ENCODE results near the gene BRD3OS. TPM values are rescaled to one million over a fixed set of nuclear protein-coding genes. Genes with fewer than 3 reads are reported as not detected.
"Not testable (repeated sequence)": the region's sequence is repeated elsewhere in the genome, so short reads cannot be mapped to it uniquely, and the experiment has no call there.

Gene BRD3OS
- total and polyA plus RNA-seq, 2 donors (not counting 3 experiments of a cell fraction or from before 2014, with no cell fraction given): 11.9 to 15.4 TPM

DNA sequence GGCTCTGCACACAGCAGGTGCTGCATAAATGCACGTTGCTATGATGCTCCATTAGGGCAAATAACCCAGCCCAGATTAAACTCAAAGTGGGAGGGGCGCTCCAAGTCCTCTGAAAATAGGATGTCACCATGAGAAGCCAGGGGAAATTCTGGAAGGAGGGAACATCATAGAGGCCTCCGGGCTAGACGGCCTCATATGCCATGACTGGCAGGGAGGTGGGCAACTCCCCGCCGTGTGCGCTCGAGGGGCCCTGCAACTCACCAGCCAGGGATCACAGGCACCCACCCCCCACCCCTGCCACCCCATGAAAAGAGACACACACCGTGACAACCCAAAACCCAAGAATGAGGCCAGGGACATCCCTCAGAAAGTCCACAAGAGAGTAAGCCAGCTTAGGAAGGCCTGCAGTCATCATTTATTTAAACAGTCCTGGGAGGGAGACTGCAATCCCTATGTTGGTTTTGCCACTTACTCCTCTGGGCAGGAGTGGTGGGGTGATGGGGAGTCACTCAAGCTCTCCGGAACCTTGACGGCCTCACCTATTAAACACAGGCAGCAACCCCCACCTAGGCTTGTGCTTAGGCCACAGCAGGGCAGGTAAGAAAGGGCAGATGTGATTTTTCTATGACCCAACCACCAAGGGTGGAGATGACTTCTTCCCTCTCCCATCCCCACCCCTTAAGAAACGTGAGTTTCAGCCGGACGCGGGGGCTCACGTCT is 37.2 kb upstream of the BRD3OS start:
- no peak for FAIRE-seq

GRCh38 chr9:133988771-133989170 is 36.5 kb upstream of the BRD3OS start:
- FAIRE-seq; H4K20me1 ChIP-seq (replicated peaks; ENCODE audit: control insufficient read depth, extremely low read depth, insufficient read depth, low read length); POLR2A ChIA-PET; CTCF ChIA-PET; DNase-seq (ENCODE audit: low read depth, low spot score); intact Hi-C loops (cut with micrococcal nuclease); H3K9ac ChIP-seq (replicated peaks; ENCODE audit: extremely low read depth, insufficient read depth, low read length); H3K9me1 ChIP-seq (replicated peaks; ENCODE audit: control insufficient read depth, extremely low read depth, insufficient read depth, low read length); H3K4me3 ChIP-seq (replicated peaks in 1 of 3; ENCODE audit: insufficient read depth in 1 of 3, low read depth in 1 of 3, low read length in 3 of 3); H3K36me3 ChIP-seq (ENCODE audit: control insufficient read depth in 2 of 2, extremely low read depth in 1 of 2, insufficient read depth in 2 of 2, low read length in 2 of 2); H3K9me3 ChIP-seq (replicated peaks; ENCODE audit: control insufficient read depth, insufficient read depth, low read length); H3K27me3 ChIP-seq (ENCODE audit: control insufficient read depth in 2 of 2, insufficient read depth in 2 of 2, low read length in 2 of 2); H3K4me2 ChIP-seq (ENCODE audit: insufficient read depth, low read length); H3K27ac ChIP-seq (ENCODE audit: insufficient read depth, low read depth, low read length); BruUV-seq (replicated peaks); H2AFZ ChIP-seq (ENCODE audit: low read depth, low read length); dilution Hi-C loops (cut with MboI; ENCODE audit: extremely low pct_ligation_motif_present, low sequenced_read_pairs): not testable (repeated sequence)
- peaks cover 73% of the 10 kb centered on the region for H3K79me2 ChIP-seq (ENCODE audit: control insufficient read depth, insufficient read depth, low read length)
- H3K4me1 ChIP-seq (ENCODE audit: control insufficient read depth, extremely low read depth, insufficient read depth, low read length): peaks cover 15% of the 10 kb centered on the region

More for the DNA sequence above, 37.2 kb upstream of the BRD3OS start:
- intact Hi-C loops (cut with micrococcal nuclease) (no loop called here), dilution Hi-C loops (cut with MboI; ENCODE audit: extremely low pct_ligation_motif_present, low sequenced_read_pairs) (no loop called here)
- Histone ChIP-seq H3K4me2 (ENCODE audit: insufficient read depth, low read length) (no peak overlapping the region), H3K27me3 (ENCODE audit: control insufficient read depth in 2 of 2, insufficient read depth in 2 of 2, low read length in 2 of 2) (no peaks in the 10 kb centered on the region), H3K9me3 (replicated peaks; ENCODE audit: control insufficient read depth, insufficient read depth, low read length) (no peaks in the 10 kb centered on the region), H3K4me3 (replicated peaks in 1 of 3; ENCODE audit: insufficient read depth in 1 of 3, low read depth in 1 of 3, low read length in 3 of 3) (no peak overlapping the region), H3K4me1 (ENCODE audit: control insufficient read depth, extremely low read depth, insufficient read depth, low read length) (peaks cover 10% of the 10 kb centered on the region), H3K79me2 (ENCODE audit: control insufficient read depth, insufficient read depth, low read length) (peaks cover 79% of the 10 kb centered on the region), H3K27ac (ENCODE audit: insufficient read depth, low read depth, low read length) (no peak overlapping the region), H3K9ac (replicated peaks; ENCODE audit: extremely low read depth, insufficient read depth, low read length) (no peak overlapping the region), H2AFZ (ENCODE audit: low read depth, low read length) (no peak overlapping the region), H4K20me1 (replicated peaks; ENCODE audit: control insufficient read depth, extremely low read depth, insufficient read depth, low read length) (no peaks in the 10 kb centered on the region), H3K36me3 (ENCODE audit: control insufficient read depth in 2 of 2, extremely low read depth in 1 of 2, insufficient read depth in 2 of 2, low read length in 2 of 2) (no peaks in the 10 kb centered on the region), H3K9me1 (replicated peaks; ENCODE audit: control insufficient read depth, extremely low read depth, insufficient read depth, low read length) (no peaks in the 10 kb centered on the region)
- BruUV-seq (replicated peaks): no TSS peak
- no peak for DNase-seq (ENCODE audit: low read depth, low spot score)
- no peak for TF ChIP-seq POLR2A (IDR thresholded peaks at IDR 0.05; ENCODE audit: low read depth, low read length)
- TF ChIP-seq, protein P1, sequence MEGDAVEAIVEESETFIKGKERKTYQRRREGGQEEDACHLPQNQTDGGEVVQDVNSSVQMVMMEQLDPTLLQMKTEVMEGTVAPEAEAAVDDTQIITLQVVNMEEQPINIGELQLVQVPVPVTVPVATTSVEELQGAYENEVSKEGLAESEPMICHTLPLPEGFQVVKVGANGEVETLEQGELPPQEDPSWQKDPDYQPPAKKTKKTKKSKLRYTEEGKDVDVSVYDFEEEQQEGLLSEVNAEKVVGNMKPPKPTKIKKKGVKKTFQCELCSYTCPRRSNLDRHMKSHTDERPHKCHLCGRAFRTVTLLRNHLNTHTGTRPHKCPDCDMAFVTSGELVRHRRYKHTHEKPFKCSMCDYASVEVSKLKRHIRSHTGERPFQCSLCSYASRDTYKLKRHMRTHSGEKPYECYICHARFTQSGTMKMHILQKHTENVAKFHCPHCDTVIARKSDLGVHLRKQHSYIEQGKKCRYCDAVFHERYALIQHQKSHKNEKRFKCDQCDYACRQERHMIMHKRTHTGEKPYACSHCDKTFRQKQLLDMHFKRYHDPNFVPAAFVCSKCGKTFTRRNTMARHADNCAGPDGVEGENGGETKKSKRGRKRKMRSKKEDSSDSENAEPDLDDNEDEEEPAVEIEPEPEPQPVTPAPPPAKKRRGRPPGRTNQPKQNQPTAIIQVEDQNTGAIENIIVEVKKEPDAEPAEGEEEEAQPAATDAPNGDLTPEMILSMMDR (IDR thresholded peaks at IDR 0.05; ENCODE audit: extremely low read depth in 1 of 2, insufficient read depth in 1 of 2, low read depth in 1 of 2, low read length in 2 of 2): no peak
- TF ChIP-seq JUN (IDR thresholded peaks at IDR 0.05; ENCODE audit: borderline replicate concordance, insufficient read depth, insufficient read length, low read depth): no peak
- TF ChIP-seq MYC (IDR thresholded peaks at IDR 0.05; ENCODE audit: low read depth, low read length): no peak
- no peak for TF ChIP-seq GATA2 (IDR thresholded peaks at IDR 0.05; ENCODE audit: insufficient read depth, insufficient read length, low read depth, low read length)
- TF ChIP-seq FOS (IDR thresholded peaks at IDR 0.05; ENCODE audit: borderline replicate concordance, insufficient read depth, low read length): no peak
- no peak for TF ChIP-seq POLR2AphosphoS5 (IDR thresholded peaks at IDR 0.05; ENCODE audit: insufficient read depth, low read depth, low read length)
- TF ChIP-seq MAX (IDR thresholded peaks at IDR 0.05; ENCODE audit: insufficient read depth, insufficient read length): no peak
- TF ChIP-seq EZH2 (IDR thresholded peaks at IDR 0.05; ENCODE audit: borderline replicate concordance, low read depth, low read length, severe bottlenecking): no peak
- ChIA-PET POLR2A (no interaction called here), CTCF (no interaction called here)
